T-helper 2 cell treated with Interferon-gamma antibody and Interleukin-4, amounts not matched to agents 100 ng/mL and 5 ng/mL, for 36 hours (primary cell): ENCODE data around the gene C10orf53. TPM values are rescaled to one million over a fixed set of nuclear protein-coding genes. Genes with fewer than 3 reads are reported as not detected.
"Not testable (repeated sequence)": the region's sequence is repeated elsewhere in the genome, so short reads cannot be mapped to it uniquely, and the experiment has no call there.

Experiments used
- intact Hi-C: fragments of 100-400 bp; cut with micrococcal nuclease; formaldehyde crosslinking; loops from one replicate; pipeline ENCODE4 v1.15.1; 2023
- total RNA-seq: library from RNA; stranded (reverse); gene quantifications from 2 replicates; pipeline ENCODE4 v1.2.3, GENCODE V29; 2022

C10orf53 gene
- total RNA-seq, 1 donor from 2014 or later = not detected

DNA sequence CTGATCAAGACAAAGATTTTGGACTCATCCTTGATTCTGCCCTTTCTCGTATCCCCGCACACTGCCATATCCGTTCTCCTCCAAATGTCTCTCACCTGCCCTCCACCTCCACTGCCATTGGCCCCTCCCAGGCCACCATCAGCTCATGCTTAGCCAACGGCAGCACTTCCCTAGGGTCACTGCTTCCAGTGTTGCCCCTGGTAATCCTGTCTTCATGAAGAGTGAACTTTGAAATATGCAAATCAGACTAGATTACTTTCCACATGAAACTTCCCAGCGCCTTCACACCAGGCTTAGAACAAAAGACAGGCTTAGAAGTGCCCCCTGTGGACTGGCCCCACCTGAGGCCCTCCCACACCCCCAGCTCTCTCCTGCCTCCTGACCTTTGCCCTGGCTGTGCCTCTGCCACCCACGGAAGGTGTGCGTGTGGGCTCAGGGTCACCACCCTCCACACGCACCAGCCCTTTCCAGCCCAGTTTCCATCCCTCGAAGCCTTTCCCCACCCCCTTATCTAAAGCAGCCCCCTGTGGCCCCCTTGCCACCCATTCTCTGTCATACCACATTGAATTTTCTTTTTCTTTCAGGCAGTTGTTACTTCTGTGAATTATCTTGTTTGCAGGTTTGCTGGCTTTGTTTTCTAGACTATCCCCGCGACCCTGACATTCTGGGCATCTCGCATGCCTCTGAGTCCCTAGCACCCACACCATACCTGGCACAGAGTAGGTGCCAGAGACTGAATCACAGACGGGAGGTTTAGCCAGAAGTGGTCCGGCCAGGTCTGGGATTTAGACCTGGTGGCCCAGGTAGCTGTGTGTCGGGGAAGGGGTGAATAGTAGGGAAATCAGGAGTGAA is 26.8 kb upstream of the C10orf53 start:
- intact Hi-C loops = no loop called here

DNA sequence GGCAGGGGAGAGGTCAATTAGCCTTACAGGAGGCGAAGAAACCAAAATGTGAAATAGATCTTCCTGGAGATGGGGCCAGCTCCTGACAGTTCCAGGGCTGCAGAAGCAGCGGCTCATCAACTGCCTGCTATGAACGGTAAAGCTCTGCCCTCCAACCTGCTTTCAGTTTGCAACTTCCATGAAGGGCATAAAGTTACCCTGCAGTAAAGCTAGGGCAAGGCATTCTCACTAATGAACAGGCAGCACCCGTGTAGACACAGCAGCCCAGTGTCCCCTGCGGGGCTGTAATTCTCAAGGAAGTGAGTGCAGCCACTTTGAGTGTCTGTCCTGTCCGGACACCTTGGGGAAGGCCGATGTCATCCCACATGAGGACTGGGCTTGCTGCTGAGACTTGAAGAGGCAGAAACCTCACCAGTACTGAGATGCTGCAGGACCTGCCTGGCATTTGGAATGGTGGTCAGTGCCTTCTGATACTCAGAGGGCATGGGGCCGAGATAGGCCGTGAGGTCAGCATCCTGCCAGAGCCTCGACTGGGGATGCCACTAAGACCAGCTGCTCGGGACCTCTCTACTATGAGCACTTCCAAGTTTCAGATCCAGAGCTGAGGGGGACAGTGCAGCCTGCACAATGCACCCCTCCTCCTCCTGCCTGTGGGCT is 26.1 kb upstream of the C10orf53 start:
- intact Hi-C loops = no loop called here

DNA sequence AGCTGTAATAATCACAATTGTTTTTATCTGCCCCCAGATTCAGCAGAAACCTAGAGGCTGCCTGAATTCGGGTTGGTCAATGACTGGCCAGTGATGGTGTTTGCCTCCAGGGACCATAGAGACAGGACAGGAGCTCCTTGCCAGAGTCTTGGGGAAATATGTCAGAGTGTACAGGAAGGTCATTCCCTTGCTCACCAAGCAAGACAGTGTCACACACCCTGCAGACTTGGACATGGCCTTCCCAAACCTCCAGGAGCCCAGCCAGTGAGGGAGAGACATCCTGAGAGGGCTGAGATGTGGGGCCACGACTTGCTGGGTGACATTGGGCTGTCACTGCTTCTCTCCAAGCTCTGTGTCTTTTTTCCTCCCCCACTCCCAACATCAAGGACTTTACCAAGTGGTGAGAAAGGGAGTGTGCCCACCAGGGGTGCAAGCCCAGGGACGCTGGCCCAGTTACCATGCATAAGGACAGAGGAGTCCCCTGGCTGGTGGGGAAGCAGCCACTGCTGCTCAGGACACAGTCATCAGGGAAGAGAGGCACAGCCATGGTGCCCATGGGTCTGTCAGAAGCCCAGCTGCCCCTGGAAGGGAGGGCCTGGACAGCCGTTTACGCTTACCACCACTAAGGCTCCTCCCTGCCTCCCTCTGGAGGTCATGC is 25.3 kb upstream of the C10orf53 start:
- intact Hi-C loops = no loop called here

DNA sequence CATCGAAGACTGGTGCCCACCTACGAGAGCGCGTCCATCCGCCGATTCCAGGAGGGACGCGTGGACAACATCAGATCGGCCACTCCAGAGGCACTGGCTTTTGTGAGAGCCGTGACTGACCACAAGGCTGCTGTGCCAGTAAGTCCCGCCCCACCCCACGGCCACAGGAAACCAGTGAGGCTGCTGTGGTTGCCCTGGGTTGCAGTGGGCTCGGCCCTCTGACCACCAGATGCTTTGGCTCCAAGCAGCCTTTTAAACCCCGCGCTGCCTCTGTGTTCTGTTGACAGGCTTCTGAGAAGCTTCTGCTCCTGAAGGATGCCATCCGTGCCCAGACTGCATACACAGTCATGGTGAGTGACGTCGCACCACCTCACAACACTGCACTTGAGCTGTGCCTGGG is 24.4 kb upstream of the C10orf53 start:
- intact Hi-C loops = no loop called here

DNA sequence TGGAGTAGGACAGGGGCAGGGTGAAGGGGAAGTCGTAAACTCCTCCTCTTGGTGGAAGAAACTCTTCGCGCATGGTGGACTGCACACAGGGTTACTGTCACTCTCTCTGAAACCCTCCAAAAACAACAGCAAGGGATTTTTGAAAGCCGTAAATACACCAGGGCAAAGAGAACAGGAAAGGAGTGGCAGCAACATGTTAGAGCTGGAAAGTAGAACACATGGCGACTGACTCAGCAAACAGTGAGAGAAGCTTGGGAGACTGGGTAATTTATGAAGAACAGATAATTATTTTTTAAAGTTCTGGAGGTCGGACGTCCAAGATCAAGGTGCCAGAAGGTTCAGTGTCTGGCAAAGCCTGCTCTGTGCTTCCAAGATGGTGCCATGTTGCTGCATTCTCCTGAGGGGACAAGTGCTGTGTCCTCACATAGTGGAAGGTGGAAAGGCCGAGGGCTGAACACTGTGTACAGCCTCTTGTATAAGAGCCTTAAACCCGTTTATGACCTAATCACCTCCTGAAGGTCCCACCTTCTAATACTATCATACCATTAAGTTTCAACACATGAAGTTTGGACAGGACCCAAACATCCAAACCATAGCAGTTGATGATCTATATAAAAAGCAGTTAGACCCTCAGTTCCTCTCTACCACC is 22.5 kb upstream of the C10orf53 start:
- intact Hi-C loops = no loop called here

DNA sequence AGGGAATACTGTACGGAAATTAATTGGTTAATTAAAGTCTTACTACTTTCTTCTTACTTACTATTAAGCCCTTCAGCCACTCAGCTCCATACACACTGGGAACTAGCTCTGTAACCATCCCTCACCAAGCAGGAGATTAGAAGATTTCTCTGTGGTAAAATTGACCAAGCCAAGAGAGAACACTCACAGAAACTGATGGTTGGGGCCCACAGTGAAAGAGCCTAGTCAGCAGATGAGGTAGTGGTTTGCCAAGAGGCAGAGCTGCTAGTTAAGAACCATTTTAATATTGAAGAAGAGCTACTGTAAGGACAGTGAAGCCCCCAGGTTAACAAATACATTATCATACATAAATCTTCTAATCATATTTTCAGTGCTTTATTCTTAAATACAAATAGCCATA is 21.8 kb upstream of the C10orf53 start:
- intact Hi-C loops = no loop called here

DNA sequence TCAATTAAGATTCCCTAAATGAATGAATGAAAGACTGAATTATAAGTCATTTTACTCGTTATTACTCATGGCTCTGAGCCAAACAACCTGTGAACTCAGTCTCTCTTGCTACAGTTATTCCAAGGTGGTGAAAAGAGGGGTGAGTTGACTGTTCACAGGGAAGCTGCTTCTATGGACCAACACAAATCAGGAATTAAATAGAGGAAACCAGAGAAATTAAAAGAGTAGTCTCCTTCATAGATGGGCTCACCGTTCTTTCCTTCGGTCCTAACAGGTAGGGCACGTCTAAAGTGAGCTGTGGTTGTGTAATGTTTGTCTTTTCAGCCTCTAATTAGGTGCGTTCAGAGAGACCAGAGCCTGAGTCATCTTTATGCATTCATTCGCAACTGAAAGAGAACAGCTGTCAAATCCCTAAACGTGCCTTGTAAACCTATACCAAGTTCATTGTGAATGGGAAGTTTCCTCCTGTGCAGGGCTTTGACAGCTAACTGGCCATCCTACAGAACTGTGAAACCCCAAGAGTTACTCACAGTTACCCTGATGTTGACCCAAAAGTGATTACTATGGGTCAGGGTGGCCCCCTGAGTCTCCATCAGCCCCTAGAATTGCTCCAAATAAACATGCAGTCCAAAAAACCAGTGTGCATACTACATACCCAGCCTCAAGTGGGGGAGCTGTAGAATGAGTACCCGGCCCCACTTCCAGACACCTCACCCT is 18.2 kb upstream of the C10orf53 start:
- intact Hi-C loops = no loop called here

DNA sequence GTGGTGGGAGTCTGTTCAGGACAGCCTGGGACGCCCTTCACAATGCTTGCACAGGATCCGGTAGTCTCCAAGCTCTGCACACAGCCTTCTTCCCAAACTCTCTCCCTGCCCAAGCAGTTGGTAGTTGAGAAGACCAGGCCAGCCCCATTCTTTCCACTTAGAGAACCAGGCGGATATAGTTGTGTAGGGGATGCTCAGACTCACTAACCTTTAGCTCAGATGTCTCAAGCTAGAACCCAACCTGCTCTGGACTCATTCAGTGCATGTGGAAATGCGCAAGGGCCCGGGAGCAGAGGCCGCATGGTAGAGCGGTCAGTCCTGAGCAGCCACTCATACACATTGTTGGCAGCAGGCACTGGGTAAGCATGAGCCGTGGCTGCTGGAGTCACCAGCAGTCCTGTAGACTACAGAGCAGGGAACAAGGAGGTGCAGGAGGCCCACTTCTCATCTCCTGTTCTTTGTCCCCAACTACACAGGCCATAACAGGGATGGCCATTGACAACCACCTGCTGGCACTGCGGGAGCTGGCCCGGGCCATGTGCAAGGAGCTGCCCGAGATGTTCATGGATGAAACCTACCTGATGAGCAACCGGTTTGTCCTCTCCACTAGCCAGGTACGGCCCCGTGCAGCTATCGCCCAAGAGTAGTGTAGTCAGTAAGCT is 17.2 kb upstream of the C10orf53 start:
- intact Hi-C loops = no loop called here

DNA sequence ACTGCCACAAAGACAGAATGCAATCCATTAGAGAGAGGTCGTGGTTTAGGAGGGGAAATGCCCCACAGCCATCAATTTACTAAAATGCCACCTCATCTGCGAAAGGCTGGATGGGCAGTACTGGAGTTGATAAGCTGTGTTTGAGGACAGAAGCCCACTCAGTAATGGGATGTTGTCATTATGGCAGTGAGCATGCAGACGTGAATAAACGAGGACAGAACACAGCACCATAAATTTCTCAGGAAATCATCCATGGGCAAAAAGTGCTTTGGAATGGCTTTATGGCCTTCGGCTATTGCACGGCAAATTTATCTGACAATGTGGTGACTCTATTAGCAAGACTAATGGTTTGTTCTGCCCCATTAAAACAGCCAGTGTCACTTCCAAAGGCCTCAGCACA is 15.9 kb upstream of the C10orf53 start:
- intact Hi-C loops = no loop called here

DNA sequence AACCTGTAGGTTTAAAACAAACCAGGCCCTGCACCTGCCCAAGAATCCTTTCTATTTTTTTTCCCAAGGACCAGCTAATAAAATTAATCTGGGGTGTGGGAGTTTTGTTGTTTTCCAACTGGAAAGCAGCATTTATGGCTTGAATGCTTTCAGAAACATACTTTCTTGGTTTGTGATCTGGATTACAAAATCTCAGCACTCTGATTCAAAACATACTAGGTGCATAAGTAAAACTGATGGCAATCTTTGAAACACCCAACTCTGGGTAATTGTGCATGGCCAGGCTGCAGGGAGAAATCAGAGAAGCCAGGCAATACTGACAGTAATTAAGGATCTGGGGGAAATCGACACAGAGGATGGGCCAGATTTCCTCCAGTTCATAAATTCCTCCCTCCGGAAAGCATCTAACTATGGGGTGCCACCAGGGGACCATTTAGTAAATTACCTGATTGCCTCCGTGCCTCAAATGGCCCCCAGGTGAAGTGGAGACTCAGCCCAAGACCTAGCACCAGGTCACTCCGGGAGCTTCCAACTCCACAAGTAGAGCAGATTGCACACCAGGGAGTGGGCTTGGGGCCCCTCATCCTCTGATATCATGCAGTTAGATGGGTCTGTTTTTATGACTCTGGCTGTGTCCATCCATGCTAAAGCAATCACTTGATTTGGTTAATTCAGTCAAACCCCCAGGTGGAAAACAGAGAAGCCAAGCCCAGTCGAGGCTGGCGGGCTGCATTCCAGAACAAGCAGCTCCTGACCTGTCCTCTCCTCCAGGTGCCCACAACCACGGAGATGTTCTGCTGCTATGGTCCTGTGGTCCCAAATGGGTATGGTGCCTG is 15.2 kb upstream of the C10orf53 start:
- intact Hi-C loops = no loop called here

DNA sequence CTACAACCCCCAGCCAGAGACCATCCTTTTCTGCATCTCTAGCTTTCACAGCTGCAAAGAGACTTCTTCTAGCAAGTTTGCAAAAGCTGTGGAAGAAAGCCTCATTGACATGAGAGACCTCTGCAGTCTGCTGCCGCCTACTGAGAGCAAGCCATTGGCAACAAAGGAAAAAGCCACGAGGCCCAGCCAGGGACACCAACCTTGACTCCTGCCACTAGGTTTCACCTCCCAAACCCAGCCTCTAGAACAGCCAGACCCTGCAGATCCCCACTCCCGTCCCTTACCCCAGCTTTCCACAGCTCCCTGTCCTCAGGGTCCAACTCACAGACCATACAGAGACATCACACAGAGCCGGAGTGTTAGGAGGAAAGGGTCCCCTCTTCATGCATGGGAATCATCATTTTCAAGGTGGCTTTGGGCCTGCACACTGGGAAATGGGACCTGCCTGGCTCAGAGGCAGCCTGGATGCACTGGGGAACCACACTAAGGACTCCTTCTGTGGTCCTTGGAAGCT is 14.6 kb upstream of the C10orf53 start:
- intact Hi-C loops = no loop called here

DNA sequence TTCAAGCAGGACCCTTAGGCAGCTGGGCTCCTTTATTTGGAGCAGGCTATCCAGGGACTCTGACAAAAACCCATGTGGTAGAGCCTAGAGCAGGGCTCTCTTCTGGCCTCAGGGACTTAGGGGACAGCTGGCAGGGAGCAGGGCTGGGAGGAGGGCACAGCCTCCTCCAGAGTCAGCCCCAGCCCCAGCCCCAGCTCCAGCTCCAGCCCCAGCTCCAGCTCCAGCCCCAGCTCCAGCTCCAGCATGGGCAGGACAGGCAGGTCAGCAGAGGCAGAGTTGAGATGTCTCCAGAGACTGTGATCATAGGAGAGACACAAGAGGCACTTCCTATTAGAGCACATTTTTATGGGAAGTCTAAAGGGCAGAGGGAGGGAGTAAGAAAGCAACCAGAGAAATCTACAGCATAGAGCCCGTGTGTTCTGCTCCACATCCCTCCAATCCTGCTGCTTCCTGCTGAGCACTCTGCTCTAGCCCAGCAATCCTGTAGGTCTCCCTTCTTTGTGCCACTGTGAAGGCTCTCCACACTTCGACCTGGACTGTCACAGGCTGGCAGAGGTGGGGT is 13.3 kb upstream of the C10orf53 start:
- intact Hi-C loops = no loop called here

DNA sequence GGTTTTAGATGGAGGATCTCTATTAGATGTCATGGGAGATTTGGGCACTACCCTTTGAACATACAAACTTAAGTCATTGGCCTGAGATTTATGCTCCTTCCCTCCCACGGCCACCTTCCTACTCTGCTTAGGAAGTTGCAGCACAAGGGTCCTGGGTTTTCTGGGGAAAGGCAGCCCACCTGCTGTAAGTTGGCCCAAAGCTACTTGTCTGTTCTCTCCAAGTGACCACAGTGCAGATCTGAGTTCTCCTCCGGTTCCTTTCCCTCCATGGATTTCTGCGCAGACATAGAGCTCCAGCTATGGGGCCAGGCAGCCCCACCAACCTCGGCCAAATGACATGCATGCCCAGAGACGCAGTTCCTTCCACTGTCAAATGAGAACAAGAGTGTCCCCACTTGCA is 12.8 kb upstream of the C10orf53 start:
- intact Hi-C loops = no loop called here

DNA sequence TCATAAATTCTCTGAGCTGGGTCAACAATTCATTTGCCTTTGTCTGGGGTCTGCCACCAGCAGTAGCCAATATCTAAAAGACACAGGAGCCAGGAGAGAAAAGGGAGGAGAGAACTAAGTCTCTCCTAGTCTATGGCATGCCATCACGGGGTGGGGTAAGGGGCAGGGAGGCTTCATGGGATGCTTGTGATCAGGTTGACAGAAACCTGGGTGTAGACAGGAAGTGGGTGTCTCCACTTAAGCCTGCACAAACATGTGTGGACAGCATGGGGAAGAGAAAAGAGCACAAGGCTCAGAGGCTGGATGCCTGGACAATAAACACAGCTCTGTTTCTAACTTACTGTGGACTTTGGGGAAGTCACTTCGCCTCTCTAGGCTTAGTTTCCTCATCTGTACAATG is 11.5 kb upstream of the C10orf53 start:
- intact Hi-C loops = no loop called here

DNA sequence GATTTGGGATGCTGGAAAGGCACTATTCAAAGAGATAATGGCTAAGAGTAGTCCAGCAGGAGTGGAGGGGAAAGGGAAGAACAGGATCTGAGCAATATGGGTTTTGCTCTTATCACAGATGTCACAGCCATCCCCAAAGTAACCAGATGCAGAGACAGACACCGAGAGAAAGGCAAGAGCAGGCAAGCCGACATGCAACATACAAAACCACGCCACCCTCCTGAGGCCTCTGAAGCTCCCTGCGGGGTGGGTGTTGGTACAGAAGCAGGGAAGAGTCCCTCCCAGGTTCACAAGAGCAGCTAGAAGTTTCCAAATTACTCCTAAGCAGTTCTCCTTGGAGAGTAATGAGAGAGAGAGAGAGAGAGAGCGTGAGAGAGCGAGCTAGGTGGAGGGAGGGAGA is 10.8 kb upstream of the C10orf53 start:
- intact Hi-C loops = no loop called here

DNA sequence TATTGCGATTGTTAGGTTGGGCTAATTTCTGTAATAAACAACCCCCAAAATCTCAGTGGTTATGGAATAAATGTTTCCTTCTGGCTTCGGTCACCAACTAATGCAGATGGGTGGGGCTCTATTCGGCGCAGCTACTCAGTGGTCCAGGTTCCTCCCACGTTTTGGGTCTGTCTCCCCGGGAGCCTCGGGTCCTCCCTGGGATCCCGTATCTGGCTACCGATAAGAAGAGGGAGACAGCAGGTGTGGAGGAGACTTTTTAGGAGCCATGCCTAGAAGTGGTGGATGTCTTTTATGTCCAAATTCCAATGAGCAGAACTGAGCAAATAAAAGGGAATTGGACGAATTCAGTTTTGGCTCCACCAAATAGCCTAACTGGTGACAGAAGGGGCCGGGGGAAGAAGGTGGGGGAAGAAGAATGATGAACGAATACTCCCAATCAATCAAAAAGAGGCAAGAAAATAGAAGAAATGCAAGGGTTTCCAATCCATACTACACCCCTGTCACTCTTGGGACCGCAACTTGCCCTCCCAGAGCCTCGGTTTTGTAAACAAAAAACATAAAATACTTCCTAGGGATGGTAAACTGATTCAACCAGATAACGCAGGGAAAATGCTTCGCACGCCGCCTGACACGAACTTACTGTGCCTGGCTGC is 498 bp upstream of the C10orf53 start:
- intact Hi-C loops = no loop called here

DNA sequence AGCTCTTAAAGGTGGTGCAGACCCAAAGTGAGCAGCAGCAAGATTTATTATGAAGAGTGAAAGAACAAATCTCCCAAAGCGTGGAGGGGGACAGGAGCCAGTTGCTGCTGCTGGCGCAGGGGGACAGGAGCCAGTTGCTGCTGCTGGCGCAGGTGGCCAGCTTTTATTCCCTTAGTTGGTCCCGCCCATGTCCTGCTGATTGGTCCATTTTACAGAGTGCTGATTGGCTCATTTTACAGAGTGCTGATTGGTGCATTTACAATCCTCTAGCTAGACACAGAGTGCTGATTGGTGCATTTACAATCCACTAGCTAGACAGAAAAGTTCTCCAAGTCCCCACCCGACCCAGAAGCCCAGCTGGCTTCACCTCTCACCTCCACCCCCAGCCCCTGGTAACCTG is 3.0 kb downstream of the C10orf53 start:
- intact Hi-C loops = not testable (repeated sequence)

DNA sequence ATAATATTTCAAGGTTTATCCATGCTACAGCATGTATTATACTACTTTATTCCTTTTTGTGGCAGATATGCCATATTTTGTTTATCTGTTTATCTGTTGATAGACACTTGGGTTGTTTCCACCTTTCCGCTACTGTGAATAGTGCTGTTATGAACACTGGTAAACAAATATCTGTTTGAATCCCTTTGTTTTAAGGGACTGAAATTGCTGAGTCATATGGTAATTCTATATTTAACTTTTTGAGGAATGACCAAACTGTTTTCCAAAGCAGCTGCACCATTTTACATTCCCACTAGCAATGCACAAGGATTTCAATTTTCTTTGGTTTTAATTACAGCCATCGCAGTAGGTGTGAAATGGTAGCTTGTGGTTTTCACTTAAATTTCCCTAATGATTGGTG is 3.4 kb downstream of the C10orf53 start:
- intact Hi-C loops = no loop called here

DNA sequence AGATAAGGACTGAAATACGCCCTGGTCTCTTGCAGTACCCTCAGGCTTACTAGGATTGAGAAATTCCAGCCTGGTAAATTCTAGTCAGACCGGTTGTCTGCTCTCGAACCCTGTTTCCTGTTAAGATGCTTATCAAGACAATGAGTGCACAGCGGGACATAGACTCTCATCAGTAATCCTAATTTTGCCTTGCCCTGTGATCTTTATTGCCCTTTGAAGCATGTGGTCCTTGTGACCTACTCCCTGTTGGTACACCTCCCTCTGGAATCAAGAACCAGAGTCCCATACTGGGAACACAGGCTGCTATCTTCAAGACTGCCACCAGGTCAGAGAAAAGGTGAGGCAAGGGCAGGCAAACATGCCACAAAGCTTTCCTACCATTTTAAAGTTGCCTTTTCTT is 7.2 kb downstream of the C10orf53 start:
- intact Hi-C loops = no loop called here
